Nephron progenitor cell (in vitro differentiated cells): ENCODE results near the gene TBKBP1.

ENCODE experiments used
- DNase-seq: peaks from one replicate; pipeline ENCODE4 v3.0.0; 2021
- H3K27ac Mint-ChIP-seq: 2 replicates; pipeline ENCODE4 v1.8.0; 2021; ENCODE audit warnings: mild to moderate bottlenecking, moderate library complexity, mixed read lengths
- H3K27me3 Mint-ChIP-seq: 2 replicates; pipeline ENCODE4 v1.8.0; 2021; ENCODE audit warnings: mild to moderate bottlenecking, low read depth, mixed read lengths; ENCODE audit not compliant: poor library complexity
- H3K36me3 Mint-ChIP-seq: 2 replicates; pipeline ENCODE4 v1.8.0; 2021; ENCODE audit warnings: low read depth, mixed read lengths
- H3K4me1 Mint-ChIP-seq: 2 replicates; pipeline ENCODE4 v1.8.0; 2021; ENCODE audit warnings: mixed read lengths
- H3K4me3 Mint-ChIP-seq: 2 replicates; pipeline ENCODE4 v1.8.0; 2021; ENCODE audit warnings: mild to moderate bottlenecking, moderate library complexity, mixed read lengths
- H3K9me3 Mint-ChIP-seq: 2 replicates; pipeline ENCODE4 v1.8.0; 2021; ENCODE audit warnings: mild to moderate bottlenecking, moderate library complexity, mixed read lengths
- CTCF ChIP-seq: fragments of 200-600 bp; sonication (generic); IDR thresholded peaks from 2 replicates; pipeline ENCODE4 v1.5.0; 2021; ENCODE audit warnings: antibody characterized with exemption

TBKBP1 gene

GRCh38 chr17:47687748-47688147 lies 6.2 kb upstream of the TBKBP1 start:
- DNase-seq = no peak
- Mint-ChIP-seq H3K9me3 (no peaks in the 10 kb centered on the region), H3K27me3 (peaks cover 2% of the 10 kb centered on the region), H3K4me1 (peaks cover 42% of the 10 kb centered on the region), H3K27ac (peak overlapping the region; percentile 96), H3K36me3 (peaks cover 34% of the 10 kb centered on the region), H3K4me3 (no peak overlapping the region)
- TF ChIP-seq CTCF = no peak

- H3K4me3 Mint-ChIP-seq = no peak overlapping the region
These were observed 3.8 kb upstream of the TBKBP1 start for GRCh38 chr17:47690121-47690520.

DNA sequence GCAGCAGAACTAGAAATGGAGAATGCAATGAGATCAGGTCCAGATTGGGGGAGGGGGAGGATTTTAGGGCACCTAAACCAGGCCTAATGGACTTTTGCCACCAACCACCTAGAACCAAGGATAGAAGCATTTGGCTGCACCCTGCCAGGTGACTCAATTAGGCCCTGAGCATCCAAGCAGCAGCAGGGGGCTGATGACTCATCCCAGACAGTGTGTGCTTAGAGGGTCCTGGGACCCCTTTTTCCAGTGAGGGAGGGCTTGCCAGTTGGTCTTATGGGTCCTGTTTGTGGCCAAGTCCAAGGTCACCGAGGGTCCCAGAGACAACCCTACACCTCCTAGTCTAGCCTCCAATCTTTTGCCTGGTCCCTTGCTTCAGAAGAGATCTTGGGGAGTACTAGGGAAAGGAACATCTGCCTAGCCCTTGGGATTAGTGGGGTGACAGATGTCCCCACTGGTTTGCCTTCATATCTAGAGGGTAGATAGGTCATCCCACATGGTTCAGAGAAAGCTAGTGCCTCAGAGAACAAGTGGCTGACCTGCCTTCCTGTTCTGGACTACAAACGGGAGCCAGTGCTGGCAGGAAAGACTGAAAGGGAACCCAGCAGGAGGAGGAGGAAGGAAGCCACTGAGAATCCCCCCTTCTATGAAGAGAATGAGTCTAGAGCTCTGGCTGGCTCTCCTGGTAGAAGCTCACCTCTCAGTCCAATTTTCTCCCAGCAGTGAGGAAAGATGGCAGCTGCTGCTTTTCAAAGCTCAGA lies 1.6 kb upstream of the TBKBP1 start:
- Mint-ChIP-seq H3K27me3 (peaks cover 5% of the 10 kb centered on the region), H3K36me3 (no peaks in the 10 kb centered on the region), H3K4me1 (peaks cover 65% of the 10 kb centered on the region), H3K27ac (no peak overlapping the region), H3K9me3 (no peaks in the 10 kb centered on the region), H3K4me3 (peak overlapping the region; percentile 87)
- TF ChIP-seq CTCF = no peak
- DNase-seq = no peak

More at GRCh38 chr17:47690121-47690520, 3.8 kb upstream of the TBKBP1 start:
- H3K36me3 Mint-ChIP-seq = peaks cover 12% of the 10 kb centered on the region
- no peak overlapping the region for H3K27ac Mint-ChIP-seq
- peaks cover 55% of the 10 kb centered on the region for H3K4me1 Mint-ChIP-seq
- TF ChIP-seq CTCF = no peak
- no peaks in the 10 kb centered on the region for H3K9me3 Mint-ChIP-seq
- no peak for DNase-seq
- H3K27me3 Mint-ChIP-seq = peaks cover 2% of the 10 kb centered on the region

GRCh38 chr17:47692895-47693730 lies 848 bp upstream of the TBKBP1 start:
- Mint-ChIP-seq H3K4me1 (peaks cover 62% of the 10 kb centered on the region), H3K27me3 (peaks cover 5% of the 10 kb centered on the region), H3K36me3 (no peaks in the 10 kb centered on the region), H3K27ac (peak overlapping the region; percentile 75), H3K4me3 (peak overlapping the region; percentile 87), H3K9me3 (no peaks in the 10 kb centered on the region)
- DNase-seq = no peak
- no peak for TF ChIP-seq CTCF

GRCh38 chr17:47694581-47695428 lies 844 bp downstream of the TBKBP1 start:
- no peak for TF ChIP-seq CTCF
- H3K27ac Mint-ChIP-seq = peak overlapping the region; percentile 94
- H3K27me3 Mint-ChIP-seq = peaks cover 5% of the 10 kb centered on the region
- no peaks in the 10 kb centered on the region for H3K9me3 Mint-ChIP-seq
- peak; percentile 51 for DNase-seq
- H3K4me3 Mint-ChIP-seq = peak overlapping the region; percentile 94
- peaks cover 67% of the 10 kb centered on the region for H3K4me1 Mint-ChIP-seq
- peaks cover 5% of the 10 kb centered on the region for H3K36me3 Mint-ChIP-seq
